GM12891 (cell line): ENCODE data around the gene MPLKIP.

Source experiments
- PAX5 ChIP-seq: IDR thresholded peaks from 2 replicates; pipeline ENCODE4 v1.6.1; 2011; ENCODE audit warnings: low read length, moderate library complexity, mild to moderate bottlenecking; ENCODE audit not compliant: insufficient read depth, severe bottlenecking
- POLR2A ChIP-seq: IDR thresholded peaks from 2 replicates; pipeline ENCODE4 v1.6.1; 2011; ENCODE audit warnings: low read depth, low read length, control low read depth
- POLR2AphosphoS5 ChIP-seq: IDR thresholded peaks from 2 replicates; pipeline ENCODE4 v1.6.1; 2011; ENCODE audit warnings: low read depth, low read length, control low read depth
- POU2F2 ChIP-seq: IDR thresholded peaks from 2 replicates; pipeline ENCODE4 v1.6.1; 2011; ENCODE audit warnings: low read depth, mild to moderate bottlenecking, control low read depth, low read length, moderate library complexity
- SPI1 ChIP-seq: IDR thresholded peaks from 2 replicates; pipeline ENCODE4 v1.6.1; 2011; ENCODE audit warnings: low read depth, low read length, control low read depth
- TAF1 ChIP-seq: IDR thresholded peaks from 2 replicates; pipeline ENCODE4 v1.6.1; 2011; ENCODE audit warnings: low read depth, low read length, control low read depth

DNA sequence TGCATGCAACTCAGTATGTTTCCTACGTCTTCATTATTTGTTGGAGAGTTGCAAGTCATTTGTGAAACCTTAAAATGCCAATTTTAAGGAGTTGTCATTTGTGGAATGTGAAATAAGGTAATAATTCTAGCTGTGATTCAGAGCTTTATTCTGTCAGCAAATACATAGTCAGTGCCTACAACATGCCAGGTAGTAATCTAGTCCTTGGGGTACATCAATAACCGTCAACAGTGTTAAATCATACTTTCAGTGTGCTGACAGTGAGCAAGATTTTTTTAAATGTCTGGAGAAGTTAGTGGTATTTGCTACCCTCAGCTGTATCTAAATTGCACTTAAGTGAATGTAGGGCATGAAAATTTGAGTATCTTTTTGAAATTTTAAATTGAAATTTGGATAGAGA lies 36.7 kb downstream of the MPLKIP start:
- no peak for TF ChIP-seq POLR2A
- no peak for TF ChIP-seq POLR2AphosphoS5
- no peak for TF ChIP-seq TAF1
- TF ChIP-seq SPI1 = no peak
- no peak for TF ChIP-seq POU2F2
- no peak for TF ChIP-seq PAX5
